Panc1 (cell line): ENCODE results near the gene SMAP2. TPM values are rescaled to one million over a fixed set of nuclear protein-coding genes. Genes with fewer than 3 reads are reported as not detected.
A peak's percentile ranks its signal among the peaks of the same experiment; 100 is the strongest.

Experiments used
- ATAC-seq: fragments of 200-7000 bp; cut with Tn5 transposase; 2 replicates; pipeline ENCODE4 v1.9.1; 2020; ENCODE audit warnings: mild to moderate bottlenecking, moderate library complexity
- BruUV-seq: library from RNA; stranded (reverse); fragments of 400-500 nt; replicated peaks from 2 replicates; lab custom pipeline; 2021; lab: Mats Ljungman, UMichigan
- CTCF ChIA-PET: fragments of 300-600 bp; sonication (Branson Sonifier 250); formaldehyde crosslinking; loops from one replicate; lab custom pipeline; 2022; ENCODE audit warnings: antibody characterized with exemption; lab: Charles Lee
- POLR2A ChIA-PET: fragments of 300-600 bp; sonication (Branson Sonifier 250); formaldehyde crosslinking; loops from one replicate; lab custom pipeline; 2022; ENCODE audit warnings: antibody characterized with exemption; lab: Charles Lee
- DNase-seq: peaks from one replicate; pipeline ENCODE4 v3.0.0-alpha.2; 2010; ENCODE audit warnings: low read depth, low spot score
- H3K27ac ChIP-seq: 2 replicates; pipeline ENCODE4 v1.5.1; 2011; ENCODE audit warnings: mild to moderate bottlenecking, low read length, inconsistent platforms
- H3K27me3 ChIP-seq: fragments of 200-500 bp; sonication (Bioruptor generic); 2 replicates; pipeline ENCODE4 v1.6.0; 2014; ENCODE audit warnings: low read length, inconsistent platforms; ENCODE audit not compliant: control insufficient read depth, insufficient read depth
- H3K36me3 ChIP-seq: fragments of 200-500 bp; sonication (Bioruptor generic); 2 replicates; pipeline ENCODE4 v1.5.1; 2014; ENCODE audit warnings: inconsistent platforms, mild to moderate bottlenecking, low read length, moderate library complexity; ENCODE audit not compliant: control insufficient read depth, insufficient read depth
- H3K4me1 ChIP-seq: 2 replicates; pipeline ENCODE4 v1.5.1; 2011; ENCODE audit warnings: inconsistent platforms, mild to moderate bottlenecking, low read length, moderate library complexity; ENCODE audit not compliant: control insufficient read depth, insufficient read depth
- H3K4me3 ChIP-seq, 2 experiments: 2 replicates each; pipeline ENCODE4 v1.5.1; 2011 to 2012; ENCODE audit warnings: low read depth in 2 of 2, low read length in 2 of 2, mild to moderate bottlenecking in 2 of 2, inconsistent platforms in 1 of 2, moderate library complexity in 1 of 2
- H3K9me3 ChIP-seq: fragments of 200-500 bp; sonication (Bioruptor generic); 2 replicates; pipeline ENCODE4 v1.5.1; 2014; ENCODE audit warnings: low read depth, mild to moderate bottlenecking, inconsistent platforms, low read length, moderate library complexity; ENCODE audit not compliant: control insufficient read depth, insufficient read depth
- CTCF ChIP-seq: fragments of 450-650 bp; IDR thresholded peaks from 2 replicates; pipeline ENCODE4 v1.5.1; 2017; ENCODE audit warnings: mild to moderate bottlenecking
- POLR2AphosphoS5 ChIP-seq: IDR thresholded peaks from 2 replicates; pipeline ENCODE4 v1.6.1; 2012; ENCODE audit warnings: mild to moderate bottlenecking, low read depth, low read length, moderate library complexity
- REST ChIP-seq, 2 experiments: IDR thresholded peaks; 2 replicates each; pipeline ENCODE4 v1.6.1; 2011 to 2012; ENCODE audit warnings: low read depth in 2 of 2, control low read depth in 1 of 2, low read length in 1 of 2, mild to moderate bottlenecking in 1 of 2, moderate library complexity in 1 of 2; ENCODE audit not compliant: insufficient read depth in 1 of 2
- SIN3A ChIP-seq: IDR thresholded peaks from 2 replicates; pipeline ENCODE4 v1.6.1; 2012; ENCODE audit warnings: low read depth, mild to moderate bottlenecking, low read length, moderate library complexity, borderline replicate concordance; ENCODE audit not compliant: insufficient read depth
- TCF7L2 ChIP-seq: IDR thresholded peaks from 2 replicates; pipeline ENCODE4 v1.6.1; 2011; ENCODE audit warnings: mild to moderate bottlenecking, low read depth, low read length, inconsistent platforms
- in situ Hi-C: cut with HindIII; loops from 2 replicates; pipeline ENCODE4 v1.10.0; 2016; ENCODE audit warnings: low sequenced_read_pairs, low pct_unique_long_range_greater_than_20kb
- intact Hi-C: fragments of 100-400 bp; cut with micrococcal nuclease; formaldehyde crosslinking; loops from one replicate; pipeline ENCODE4 v1.10.0; 2022; ENCODE audit not compliant: unreplicated experiment
- total RNA-seq: library from RNA; stranded (reverse); gene quantifications from one replicate; pipeline ENCODE4 v1.2.1, GENCODE V29; 2021; ENCODE audit not compliant: unreplicated experiment

Gene SMAP2
- total RNA-seq, 1 experiment from 2014 or later: 21.5 TPM

GRCh38 chr1:40385437-40386358, 12.2 kb downstream of the SMAP2 start:
- Histone ChIP-seq H3K27ac (peak overlapping the region; percentile 73; the same call in 1 of the 2 replicates), H3K4me1 (peaks cover 57% of the 10 kb centered on the region), H3K27me3 (no peaks in the 10 kb centered on the region), H3K4me3 (no peak overlapping the region), H3K36me3 (no peaks in the 10 kb centered on the region), H3K9me3 (no peaks in the 10 kb centered on the region)
- ChIA-PET POLR2A (interaction anchor here (0.6 kb wide), 1 partner anchor 102 kb away, joined by 6 read pairs; no protein-coding TSS in a partner anchor), CTCF (interaction anchor here (0.7 to 1.9 kb wide), 2 partner anchors 70 to 252 kb away, joined by 4 to 5 read pairs; no protein-coding TSS in a partner anchor)
- intact Hi-C loops: no loop called here
- DNase-seq (no peak), ATAC-seq (no peak)
- in situ Hi-C loops: no loop called here
- no TSS peak for BruUV-seq
- TF ChIP-seq TCF7L2: no peak
- no peak for TF ChIP-seq SIN3A
- TF ChIP-seq POLR2AphosphoS5: no peak
- no peak for TF ChIP-seq REST (IDR thresholded peaks at IDR 0.05; ENCODE audit: insufficient read depth in 1 of 2, low read depth in 2 of 2, low read length in 1 of 2)
- TF ChIP-seq CTCF: no peak

- Histone ChIP-seq H3K4me1 (peaks cover 52% of the 10 kb centered on the region), H3K36me3 (no peaks in the 10 kb centered on the region), H3K9me3 (no peaks in the 10 kb centered on the region), H3K4me3 (no peak overlapping the region), H3K27me3 (no peaks in the 10 kb centered on the region), H3K27ac (peak overlapping the region; percentile 73; the same call in 1 of the 2 replicates)
- BruUV-seq: no TSS peak
- ChIA-PET CTCF (interaction anchor here (1.9 kb wide), 1 partner anchor 71 kb away, joined by 5 read pairs; no protein-coding TSS in a partner anchor), POLR2A (no interaction called here)
- intact Hi-C loops (no loop called here), in situ Hi-C loops (no loop called here)
- ATAC-seq: no peak
- DNase-seq: no peak
- TF ChIP-seq POLR2AphosphoS5 (no peak), CTCF (no peak), TCF7L2 (no peak), SIN3A (no peak), REST (IDR thresholded peaks at IDR 0.05; ENCODE audit: insufficient read depth in 1 of 2, low read depth in 2 of 2, low read length in 1 of 2) (no peak)
Measured at GRCh38 chr1:40386359-40386723, 12.8 kb downstream of the SMAP2 start.
